ENCODE measurements around the gene GPRC5D.

The GPRC5D gene

GRCh38 chr12:12933742-12934141 lies 18.2 kb downstream of the GPRC5D start:
- DNase-seq, result no peak

DNA sequence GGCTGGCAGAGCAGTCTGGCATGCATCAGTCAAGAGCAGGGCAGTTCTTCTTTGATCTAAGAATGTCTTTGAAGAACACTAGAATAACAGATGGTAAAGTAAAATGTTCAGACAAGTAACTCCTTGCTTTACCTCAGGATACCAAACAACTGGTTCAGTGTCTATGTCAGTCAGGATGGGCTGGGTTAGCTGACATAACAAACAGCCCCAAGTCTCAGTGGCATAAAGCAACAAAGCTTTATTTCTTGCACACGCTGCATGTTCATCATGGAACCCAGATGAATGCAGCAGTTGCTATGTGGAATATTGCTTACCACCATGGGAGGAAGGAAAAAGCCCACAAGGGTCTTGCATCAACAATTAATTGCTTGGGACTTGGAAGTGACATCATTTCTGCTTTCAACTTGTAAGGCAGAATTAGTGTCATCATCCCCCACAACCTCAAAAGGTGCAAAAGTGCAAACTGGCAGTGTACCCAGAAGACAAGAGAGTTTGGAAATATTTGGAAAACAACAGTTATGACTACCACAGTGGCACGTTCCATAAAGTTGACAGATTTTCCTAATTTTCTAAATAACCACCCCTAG lies 21.2 kb downstream of the GPRC5D start:
- DNase-seq, result no peak

- no peak for DNase-seq
These were observed 22.3 kb downstream of the GPRC5D start for GRCh38 chr12:12929696-12930095.

DNA sequence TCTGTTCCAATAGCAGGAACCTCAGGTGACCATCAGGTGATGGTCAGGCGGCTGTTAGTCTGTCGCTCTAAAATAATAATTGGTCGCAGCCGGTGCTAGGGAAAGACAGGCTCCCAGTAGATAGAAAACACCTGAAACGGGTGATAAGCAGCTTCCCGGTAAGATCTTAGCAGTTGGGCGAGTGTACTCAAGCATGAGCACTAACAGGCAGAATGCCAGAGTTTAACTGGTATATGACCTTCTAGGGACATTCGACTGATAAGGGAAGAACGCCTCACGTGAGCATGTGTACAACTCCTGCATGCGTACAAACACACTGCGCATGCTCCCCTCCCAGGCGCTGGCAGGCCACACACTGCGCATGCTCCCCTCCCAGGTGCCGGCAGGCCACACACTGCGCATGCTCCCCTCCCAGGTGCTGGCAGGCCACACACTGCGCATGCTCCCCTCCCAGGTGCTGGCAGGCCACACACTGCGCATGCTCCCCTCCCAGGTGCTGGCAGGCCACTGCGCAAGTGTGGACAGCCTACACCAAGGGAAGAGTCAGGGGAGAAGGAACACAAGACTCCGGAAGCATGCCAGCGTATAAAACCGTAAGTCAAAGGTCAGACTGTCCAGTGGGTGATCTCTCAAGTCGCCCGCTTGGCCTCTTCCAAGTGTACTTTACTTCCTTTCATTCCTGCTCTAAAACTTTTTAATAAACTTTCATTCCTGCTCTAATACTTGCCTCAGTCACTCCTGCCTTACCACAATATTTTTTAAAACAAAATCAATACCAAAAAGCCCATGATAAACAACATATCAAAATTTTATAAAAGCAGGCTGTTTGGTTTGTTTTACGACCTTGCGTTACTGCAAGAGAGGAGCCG lies 24.5 kb downstream of the GPRC5D start:
- peak; percentile 50 for DNase-seq

DNA sequence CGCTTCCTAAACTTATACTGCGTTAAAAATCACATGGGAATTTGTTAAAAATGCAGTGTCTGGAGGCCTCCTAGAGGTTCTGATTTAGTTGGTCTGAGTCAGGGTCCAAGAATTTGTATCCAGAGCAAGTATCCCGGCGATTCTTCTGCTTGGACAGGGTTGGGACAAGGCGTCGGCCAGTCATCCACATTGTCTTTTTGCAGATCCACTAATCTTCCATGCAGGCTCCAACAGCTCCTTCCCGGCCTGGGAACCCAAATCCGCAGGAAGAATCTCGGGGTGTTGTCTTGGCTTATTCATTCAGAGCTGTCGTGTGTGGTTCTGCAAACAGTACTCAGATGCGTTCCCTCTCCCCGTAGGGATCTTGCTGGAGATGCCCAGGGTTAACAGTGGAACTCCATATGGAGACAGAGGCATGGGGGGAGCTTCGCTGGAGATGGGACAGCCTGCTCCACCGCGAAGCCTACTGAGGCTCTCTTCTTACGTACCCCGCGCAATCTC lies 25.3 kb downstream of the GPRC5D start:
- no peak for DNase-seq

DNA sequence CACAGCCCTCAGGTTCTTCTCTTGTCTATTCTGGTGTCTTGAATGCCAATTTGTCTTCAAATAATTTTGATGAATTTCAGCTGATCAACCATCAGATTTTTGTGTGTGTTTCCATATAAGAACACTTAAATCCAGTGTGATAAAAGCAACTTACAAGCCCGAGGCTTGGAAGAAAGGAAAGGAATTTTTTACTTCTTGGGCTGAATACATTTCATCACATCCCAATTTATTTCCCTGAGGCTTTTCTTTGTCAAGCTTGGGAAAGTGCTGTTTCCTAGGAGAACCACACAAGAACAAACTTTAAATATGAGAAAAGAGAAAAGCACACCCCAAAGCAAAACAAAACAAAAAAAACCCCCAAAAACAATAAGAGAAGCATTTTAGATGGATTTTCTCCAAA lies 26.6 kb downstream of the GPRC5D start:
- DNase-seq, result no peak

GRCh38 chr12:12924169-12924568 lies 27.8 kb downstream of the GPRC5D start:
- no peak for DNase-seq

DNA sequence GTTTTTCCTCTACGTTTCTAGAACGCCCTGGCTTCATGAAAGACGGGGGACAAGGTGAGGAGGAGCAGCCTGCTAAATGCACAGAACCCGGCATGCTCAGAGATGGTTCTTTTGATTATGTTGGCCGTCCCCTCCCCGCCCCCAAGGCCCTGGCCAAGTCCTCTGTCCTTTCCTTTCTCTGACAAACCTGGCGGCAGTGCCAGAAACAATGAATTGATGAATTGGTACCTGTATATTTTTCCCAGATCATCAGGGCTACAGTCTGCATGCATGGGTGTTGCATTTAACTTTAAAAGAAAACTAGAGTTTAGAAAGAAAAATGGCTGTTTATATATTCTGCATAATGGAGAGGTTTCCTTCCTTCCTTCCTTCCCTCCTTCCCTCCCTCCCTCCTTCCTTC lies 29.0 kb downstream of the GPRC5D start:
- DNase-seq, result no peak

- no peak for DNase-seq
These were observed 29.8 kb downstream of the GPRC5D start for GRCh38 chr12:12922191-12922616.

- DNase-seq, result no peak
These were observed 32.1 kb downstream of the GPRC5D start for GRCh38 chr12:12919666-12920435.

DNA sequence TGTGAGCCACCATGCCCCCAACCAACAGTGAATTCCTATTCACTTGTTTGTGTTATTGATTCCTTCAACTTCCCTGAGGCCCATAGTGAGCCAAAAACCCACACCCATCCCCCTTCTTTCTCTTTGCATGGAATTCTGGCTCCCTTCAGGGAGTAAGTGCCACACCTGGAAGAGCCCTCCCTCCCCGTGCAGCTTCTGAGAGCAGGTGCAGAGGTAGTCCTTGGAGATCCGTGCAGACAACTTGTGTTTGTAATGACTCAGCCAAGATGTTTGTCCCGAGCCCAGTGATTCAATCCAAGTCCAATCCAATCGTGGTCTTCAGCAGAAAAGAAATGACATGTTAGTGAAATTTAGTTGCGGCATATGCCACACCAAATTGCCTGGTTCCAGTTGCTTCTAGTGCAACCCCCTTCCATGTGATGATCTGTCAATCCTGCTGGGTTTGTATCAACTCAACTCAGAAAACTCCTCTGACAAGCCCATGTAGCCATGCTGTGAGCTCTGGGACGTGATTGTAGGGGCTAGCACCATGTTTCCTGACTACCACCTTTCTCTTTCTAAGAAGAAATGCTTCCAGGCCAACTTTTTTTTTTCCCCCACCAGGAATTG lies 33.1 kb downstream of the GPRC5D start:
- DNase-seq, result no peak

GRCh38 chr12:12917517-12917916 lies 34.5 kb downstream of the GPRC5D start:
- no peak for DNase-seq

DNA sequence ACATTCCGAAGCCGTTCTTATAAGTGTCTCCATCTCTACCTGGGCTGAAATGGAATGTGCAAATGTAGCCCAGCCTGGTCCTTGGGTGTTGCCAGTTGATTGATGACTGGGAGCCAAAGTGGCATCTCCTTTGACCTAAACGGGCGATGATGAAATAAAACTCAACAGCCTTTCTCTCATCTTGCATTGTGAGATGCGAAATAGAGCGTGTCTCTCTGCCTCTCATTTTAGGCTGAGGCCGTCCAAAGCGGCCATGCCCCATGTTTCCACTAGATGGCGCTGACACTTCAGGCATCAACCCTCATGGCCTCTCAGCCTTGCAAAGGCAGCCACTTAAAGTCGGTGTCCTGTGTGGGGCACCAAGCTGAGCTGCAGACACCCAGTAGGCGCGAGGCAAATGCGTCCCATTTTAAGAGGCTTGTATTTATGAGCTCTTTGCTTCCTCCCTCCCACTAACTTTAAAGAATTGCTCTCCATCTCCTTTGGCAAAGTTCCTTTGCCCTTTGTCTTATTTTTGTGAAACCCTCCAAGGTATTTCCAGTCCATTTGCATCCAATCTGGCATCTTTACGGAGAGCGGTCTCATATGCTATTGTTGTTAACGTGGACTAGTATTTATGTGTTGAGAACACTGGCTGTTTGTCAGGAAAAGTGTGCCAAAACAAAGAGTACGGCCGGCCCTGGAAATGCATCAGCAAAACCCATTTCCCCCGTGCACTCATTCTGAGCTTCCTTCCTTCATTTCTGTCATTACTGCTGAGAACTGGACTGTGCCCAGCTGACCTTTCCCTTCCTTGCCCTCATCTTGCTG lies 35.6 kb downstream of the GPRC5D start:
- DNase-seq, result peak; percentile 74

- no peak for DNase-seq
These were observed 36.3 kb downstream of the GPRC5D start for GRCh38 chr12:12915656-12916055.

DNA sequence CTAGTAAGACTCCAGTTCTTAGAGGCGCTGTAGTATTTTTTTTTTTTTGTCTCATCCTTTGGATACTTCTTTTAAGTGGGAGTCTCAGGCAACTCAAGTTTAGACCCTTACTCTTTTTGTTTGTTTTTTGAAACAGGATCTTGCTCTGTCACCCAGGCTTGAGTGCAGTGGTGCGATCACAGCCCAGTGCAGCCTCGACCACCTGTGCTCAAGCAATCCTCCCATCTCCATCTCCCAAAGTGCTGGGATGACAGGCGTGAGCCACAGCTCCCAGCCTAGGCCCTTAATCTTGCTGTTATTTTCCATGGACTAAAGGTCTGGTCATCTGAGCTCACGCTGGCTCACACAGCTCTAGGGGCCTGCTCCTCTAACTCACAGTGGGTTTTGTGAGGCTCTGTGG lies 39.3 kb downstream of the GPRC5D start:
- DNase-seq, result no peak

GRCh38 chr12:12909995-12910420 lies 42.0 kb downstream of the GPRC5D start:
- no peak for DNase-seq

DNA sequence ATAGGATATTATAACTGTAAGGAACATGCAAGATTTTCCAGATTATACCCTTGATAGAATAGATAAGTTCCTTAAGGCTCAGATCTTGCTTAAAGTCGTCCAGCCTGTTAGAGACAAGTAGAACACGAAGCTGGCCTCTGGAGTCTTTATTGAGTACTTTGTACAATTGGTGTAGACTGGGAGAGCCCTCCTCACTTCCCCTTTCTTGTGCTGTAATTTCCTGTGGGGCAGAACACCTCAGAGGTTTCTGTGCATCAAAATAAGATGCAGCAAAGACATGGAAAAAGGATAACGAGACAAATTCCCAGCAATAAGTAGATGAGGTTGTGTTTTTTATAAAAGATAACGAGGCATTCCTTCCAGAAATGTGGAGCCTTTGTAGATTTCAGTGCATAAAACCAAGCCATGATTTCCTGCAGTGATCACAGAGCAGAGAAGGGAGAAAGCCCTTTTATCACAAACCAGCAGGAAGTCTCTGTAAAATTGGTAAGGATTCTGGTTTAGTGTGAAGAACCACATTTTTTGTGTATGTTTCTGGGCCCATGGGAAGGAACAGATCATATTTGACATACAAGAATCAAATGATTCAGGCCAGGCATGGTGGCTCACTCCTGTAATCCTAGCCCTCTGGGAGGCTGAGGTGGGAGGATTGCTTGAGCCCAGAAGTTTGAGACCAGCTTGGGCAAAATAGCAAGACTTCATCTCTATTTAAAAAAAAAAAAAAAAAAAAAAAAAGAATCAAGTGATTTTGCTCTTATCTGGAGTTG lies 42.6 kb downstream of the GPRC5D start:
- DNase-seq, result no peak

DNA sequence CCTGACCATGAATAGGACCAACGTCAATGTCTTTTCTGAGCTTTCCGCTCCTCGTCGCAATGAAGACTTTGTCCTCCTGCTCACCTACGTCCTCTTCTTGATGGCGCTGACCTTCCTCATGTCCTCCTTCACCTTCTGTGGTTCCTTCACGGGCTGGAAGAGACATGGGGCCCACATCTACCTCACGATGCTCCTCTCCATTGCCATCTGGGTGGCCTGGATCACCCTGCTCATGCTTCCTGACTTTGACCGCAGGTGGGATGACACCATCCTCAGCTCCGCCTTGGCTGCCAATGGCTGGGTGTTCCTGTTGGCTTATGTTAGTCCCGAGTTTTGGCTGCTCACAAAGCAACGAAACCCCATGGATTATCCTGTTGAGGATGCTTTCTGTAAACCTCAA lies 43.3 kb downstream of the GPRC5D start:
- DNase-seq, result no peak

GRCh38 chr12:12908252-12908651 lies 43.7 kb downstream of the GPRC5D start:
- DNase-seq, result no peak

GRCh38 chr12:12907552-12907951 lies 44.4 kb downstream of the GPRC5D start:
- no peak for DNase-seq

All from stimulated activated naive CD4-positive, alpha-beta T cell treated with Interleukin-2 at 50 U/mL for 16 hours (primary cell).